Fibroblast of lung (primary cell): ENCODE data around the gene CORO1C.

Experiments used
- EZH2 ChIP-seq: IDR thresholded peaks from 2 replicates; pipeline ENCODE4 v1.5.1; 2012; ENCODE audit warnings: low read length, control low read depth, mild to moderate bottlenecking; ENCODE audit errors: missing control alignments
- TF ChIP-seq, protein P1 (sequence below), 2 donors: IDR thresholded peaks in 1 of 2; conservative IDR thresholded peaks in 1 of 2; 1 replicate in 1 of 2; 2 replicates in 1 of 2; pipeline ENCODE4 v1.5.1; 2011 to 2012; ENCODE audit warnings: low read length in 2 of 2, control low read depth in 1 of 2, inconsistent platforms in 1 of 2, low read depth in 1 of 2, mild to moderate bottlenecking in 1 of 2

DNA sequence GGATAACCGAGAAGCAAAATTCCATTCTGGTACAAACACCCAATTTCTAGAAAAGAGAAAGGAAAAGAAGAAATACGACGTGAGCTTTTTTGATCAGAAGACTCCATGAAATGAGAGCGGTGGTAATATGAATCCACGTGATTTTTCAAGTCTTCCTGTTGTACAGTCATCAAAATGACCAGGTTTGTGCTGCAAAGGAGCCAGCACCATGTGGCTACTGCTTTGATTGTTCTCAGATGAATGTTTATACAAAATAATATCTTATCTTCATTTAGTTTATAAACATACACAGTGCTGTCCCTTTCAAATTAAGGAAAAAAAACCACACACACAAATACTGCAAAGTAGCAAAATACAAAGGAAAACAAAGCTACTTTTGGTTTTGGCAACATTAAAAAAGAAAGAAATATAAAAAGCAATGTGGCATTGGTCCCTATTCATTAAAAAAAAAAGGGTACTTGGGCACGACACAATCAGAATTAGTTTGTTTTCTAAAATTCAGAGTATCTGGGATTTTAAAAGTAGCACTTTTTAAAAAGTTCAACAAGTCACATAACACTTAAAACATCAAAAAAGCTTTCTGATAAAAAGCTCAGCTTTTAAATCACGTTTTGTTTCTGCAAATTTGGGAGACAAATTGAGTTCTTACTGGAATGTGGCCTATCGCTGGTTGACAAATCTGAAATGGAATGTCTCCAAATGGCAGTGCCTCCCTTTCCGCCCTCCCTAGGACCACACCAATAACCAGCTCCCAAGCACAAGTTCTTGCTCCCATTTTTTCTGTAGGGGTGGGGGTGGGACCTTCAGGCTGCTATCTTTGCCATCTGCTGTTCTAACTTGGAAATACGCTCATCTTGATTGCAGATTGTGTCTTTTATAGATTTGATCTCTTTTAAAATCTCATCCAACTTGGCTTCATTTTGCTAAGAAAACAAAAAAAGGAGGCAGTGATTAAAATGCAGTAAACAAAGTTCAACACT lies 84.4 kb downstream of the CORO1C start:
- TF ChIP-seq EZH2, result no peak
- TF ChIP-seq, protein P1, sequence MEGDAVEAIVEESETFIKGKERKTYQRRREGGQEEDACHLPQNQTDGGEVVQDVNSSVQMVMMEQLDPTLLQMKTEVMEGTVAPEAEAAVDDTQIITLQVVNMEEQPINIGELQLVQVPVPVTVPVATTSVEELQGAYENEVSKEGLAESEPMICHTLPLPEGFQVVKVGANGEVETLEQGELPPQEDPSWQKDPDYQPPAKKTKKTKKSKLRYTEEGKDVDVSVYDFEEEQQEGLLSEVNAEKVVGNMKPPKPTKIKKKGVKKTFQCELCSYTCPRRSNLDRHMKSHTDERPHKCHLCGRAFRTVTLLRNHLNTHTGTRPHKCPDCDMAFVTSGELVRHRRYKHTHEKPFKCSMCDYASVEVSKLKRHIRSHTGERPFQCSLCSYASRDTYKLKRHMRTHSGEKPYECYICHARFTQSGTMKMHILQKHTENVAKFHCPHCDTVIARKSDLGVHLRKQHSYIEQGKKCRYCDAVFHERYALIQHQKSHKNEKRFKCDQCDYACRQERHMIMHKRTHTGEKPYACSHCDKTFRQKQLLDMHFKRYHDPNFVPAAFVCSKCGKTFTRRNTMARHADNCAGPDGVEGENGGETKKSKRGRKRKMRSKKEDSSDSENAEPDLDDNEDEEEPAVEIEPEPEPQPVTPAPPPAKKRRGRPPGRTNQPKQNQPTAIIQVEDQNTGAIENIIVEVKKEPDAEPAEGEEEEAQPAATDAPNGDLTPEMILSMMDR (conservative IDR thresholded peaks at IDR 0.05 in 1 of 2, IDR thresholded peaks at IDR 0.05 in 1 of 2; ENCODE audit: low read depth in 1 of 2, low read length in 2 of 2), result peak; percentile 15 to 39
